HTR-8/SVneo (cell line): ENCODE measurements around the gene NKX2-3.

Source experiments
- DNase-seq: peaks from one replicate; pipeline ENCODE4 v3.0.0; 2011; ENCODE audit warnings: low spot score, mixed read lengths; ENCODE audit not compliant: insufficient read length
- FAIRE-seq: peaks from 2 replicates; lab custom pipeline; 2011; peaks lifted over from hg19 to GRCh38; lab: Jason Lieb, UNC

NKX2-3 gene

GRCh38 chr10:99532687-99533495, at the start of gene NKX2-3:
TSS of gene NKX2-3 (plus strand) at chr10:99532942. CDS start at chr10:99533132, 190 bp downstream.
- peak; percentile 20 for FAIRE-seq
- peak; percentile 89 for DNase-seq

- FAIRE-seq (no peak), DNase-seq (no peak)
Observed at GRCh38 chr10:99484626-99485581, 47.8 kb upstream of the NKX2-3 start.

GRCh38 chr10:99487125-99487807, 45.5 kb upstream of the NKX2-3 start:
- FAIRE-seq: no peak
- DNase-seq: no peak

- FAIRE-seq (no peak), DNase-seq (no peak)
Observed at GRCh38 chr10:99489271-99489670, 43.5 kb upstream of the NKX2-3 start.

- no peak for FAIRE-seq
- no peak for DNase-seq
Observed at GRCh38 chr10:99497343-99498025, 35.3 kb upstream of the NKX2-3 start.

GRCh38 chr10:99506416-99506815, 26.3 kb upstream of the NKX2-3 start:
- no peak for DNase-seq
- no peak for FAIRE-seq

- DNase-seq: no peak
- FAIRE-seq: no peak
Observed at GRCh38 chr10:99507265-99507664, 25.5 kb upstream of the NKX2-3 start.

- DNase-seq (no peak), FAIRE-seq (no peak)
Observed at GRCh38 chr10:99513061-99513460, 19.7 kb upstream of the NKX2-3 start.

- DNase-seq: no peak
- FAIRE-seq: no peak
Observed at GRCh38 chr10:99519690-99520039, 13.1 kb upstream of the NKX2-3 start.

GRCh38 chr10:99520040-99520846, 12.5 kb upstream of the NKX2-3 start:
- DNase-seq: no peak
- FAIRE-seq: no peak

GRCh38 chr10:99520847-99521764, 11.6 kb upstream of the NKX2-3 start:
- FAIRE-seq (no peak), DNase-seq (no peak)

- FAIRE-seq: no peak
- DNase-seq: no peak
Observed at GRCh38 chr10:99521765-99522469, 10.8 kb upstream of the NKX2-3 start.

- DNase-seq: no peak
- no peak for FAIRE-seq
Observed at GRCh38 chr10:99522470-99523250, 10.1 kb upstream of the NKX2-3 start.

- FAIRE-seq (no peak), DNase-seq (no peak)
Observed at GRCh38 chr10:99523251-99523773, 9.4 kb upstream of the NKX2-3 start.

- DNase-seq (no peak), FAIRE-seq (no peak)
Observed at GRCh38 chr10:99524050-99524666, 8.6 kb upstream of the NKX2-3 start.

GRCh38 chr10:99524736-99525380, 7.9 kb upstream of the NKX2-3 start:
- FAIRE-seq (no peak), DNase-seq (no peak)
